Gastrocnemius medialis (tissue), 4 donors: ENCODE measurements around the gene MGAM2. TPM values are rescaled to one million over a fixed set of nuclear protein-coding genes. Genes with fewer than 3 reads are reported as not detected.

ENCODE experiments used
- ATAC-seq, 2 donors: fragments of 150-250 bp; one replicate each; pipeline ENCODE4 v1.9.1; 2016
- DNase-seq, 2 donors: peaks; one replicate each; pipeline ENCODE4 v3.0.0-alpha.2; 2019
- H3K27ac ChIP-seq, 4 donors: fragments of 200-600 bp; sonication (generic); 1 replicate in 1 of 4; 2 replicates in 3 of 4; pipeline ENCODE4 v1.5.1; 2016 to 2018; ENCODE audit warnings: mild to moderate bottlenecking in 2 of 4, moderate library complexity in 1 of 4
- H3K27me3 ChIP-seq, 3 donors: fragments of 200-600 bp; sonication (generic) in 2 of 3; 1 replicate in 1 of 3; 2 replicates in 2 of 3; pipeline versions ENCODE4 v1.5.1 to v1.6.0; 2016 to 2019; ENCODE audit warnings: mild to moderate bottlenecking in 1 of 3, moderate library complexity in 1 of 3
- H3K36me3 ChIP-seq, 2 donors: fragments of 200-600 bp; sonication (generic) in 1 of 2; one replicate each; pipeline ENCODE4 v1.5.1; 2017 to 2018
- H3K4me1 ChIP-seq, 2 donors: fragments of 200-600 bp; sonication (generic) in 1 of 2; one replicate each; pipeline ENCODE4 v1.5.1; 2016 to 2017; ENCODE audit warnings: mild to moderate bottlenecking in 2 of 2
- H3K4me3 ChIP-seq, 4 donors: fragments of 200-600 bp; sonication (generic) in 3 of 4; 1 replicate in 1 of 4; 2 replicates in 3 of 4; pipeline ENCODE4 v1.5.1; 2016 to 2019; ENCODE audit warnings: mild to moderate bottlenecking in 2 of 4
- H3K9me3 ChIP-seq, 3 donors: fragments of 200-600 bp; sonication (generic) in 2 of 3; 1 replicate in 1 of 3; 2 replicates in 2 of 3; pipeline ENCODE4 v1.5.1; 2016 to 2019
- POLR2A ChIP-seq, 2 donors: fragments of 450-650 bp; IDR thresholded peaks; one replicate each; pipeline ENCODE4 v1.6.1; 2017; ENCODE audit warnings: antibody characterized with exemption in 2 of 2, mild to moderate bottlenecking in 2 of 2, moderate library complexity in 2 of 2
- in situ Hi-C, 4 donors: fragments of 200-750 bp; cut with MboI; loops; one replicate each; pipeline versions ENCODE4 v1.15.0 to v1.8.0; 2017; ENCODE audit warnings: low sequenced_read_pairs in 4 of 4
- intact Hi-C: fragments of 100-400 bp; cut with DNase I; formaldehyde crosslinking; loops from one replicate; pipeline ENCODE4 v1.15.1; 2023; ENCODE audit warnings: low total_unique reads
- total RNA-seq, 4 donors: library from RNA; depleted of rRNA; stranded (reverse); fragments of >200 nt; gene quantifications; one replicate each; pipeline versions ENCODE4 v1.1.0 to v1.2.3, GENCODE V29; 2016
- TF ChIP-seq, protein P1 (sequence below), 5 experiments: fragments of 450-650 bp in 3 of 5; fragments of 200-600 bp in 2 of 5; sonication (generic) in 2 of 5; IDR thresholded peaks in 4 of 5; conservative IDR thresholded peaks in 1 of 5; 1 replicate in 4 of 5; 2 replicates in 1 of 5; pipeline ENCODE4 v1.5.1; 2016 to 2019; ENCODE audit warnings: antibody characterized with exemption in 5 of 5, mild to moderate bottlenecking in 3 of 5, moderate library complexity in 3 of 5

MGAM2 gene
- total RNA-seq, 4 donors from 2014 or later, result 0.13 to 0.27 TPM; not detected in 2

DNA sequence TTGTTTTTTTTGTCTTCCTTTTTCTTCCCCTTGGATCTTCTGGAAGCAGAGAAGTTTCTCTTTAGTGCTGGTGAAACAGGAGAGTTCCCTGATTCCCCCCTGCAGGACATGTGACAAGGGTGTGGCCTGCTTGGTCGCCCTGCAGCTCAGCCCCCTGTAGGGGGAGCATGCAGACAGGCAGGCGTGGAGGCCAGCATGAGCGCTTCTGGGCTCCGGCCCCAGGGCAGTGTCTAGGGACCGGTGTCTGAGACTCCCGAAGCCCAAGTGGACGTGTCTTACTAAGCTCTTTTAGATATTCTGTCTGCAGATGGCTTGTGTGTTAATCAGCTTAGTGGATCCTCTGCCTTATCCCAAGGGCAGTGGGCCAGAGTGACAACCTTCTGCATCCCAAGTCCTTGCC, 120.2 kb downstream of the MGAM2 start:
- Histone ChIP-seq H3K36me3 (no peaks in the 10 kb centered on the region), H3K4me1 (no peaks in the 10 kb centered on the region), H3K4me3 (no peak overlapping the region), H3K27me3 (no peaks in the 10 kb centered on the region), H3K27ac (no peak overlapping the region), H3K9me3 (no peaks in the 10 kb centered on the region)
- intact Hi-C loops, result no loop called here
- in situ Hi-C loops, result no loop called here
- no peak for ATAC-seq
- no peak for DNase-seq
- no peak for TF ChIP-seq POLR2A (IDR thresholded peaks at IDR 0.05)
- TF ChIP-seq, protein P1, sequence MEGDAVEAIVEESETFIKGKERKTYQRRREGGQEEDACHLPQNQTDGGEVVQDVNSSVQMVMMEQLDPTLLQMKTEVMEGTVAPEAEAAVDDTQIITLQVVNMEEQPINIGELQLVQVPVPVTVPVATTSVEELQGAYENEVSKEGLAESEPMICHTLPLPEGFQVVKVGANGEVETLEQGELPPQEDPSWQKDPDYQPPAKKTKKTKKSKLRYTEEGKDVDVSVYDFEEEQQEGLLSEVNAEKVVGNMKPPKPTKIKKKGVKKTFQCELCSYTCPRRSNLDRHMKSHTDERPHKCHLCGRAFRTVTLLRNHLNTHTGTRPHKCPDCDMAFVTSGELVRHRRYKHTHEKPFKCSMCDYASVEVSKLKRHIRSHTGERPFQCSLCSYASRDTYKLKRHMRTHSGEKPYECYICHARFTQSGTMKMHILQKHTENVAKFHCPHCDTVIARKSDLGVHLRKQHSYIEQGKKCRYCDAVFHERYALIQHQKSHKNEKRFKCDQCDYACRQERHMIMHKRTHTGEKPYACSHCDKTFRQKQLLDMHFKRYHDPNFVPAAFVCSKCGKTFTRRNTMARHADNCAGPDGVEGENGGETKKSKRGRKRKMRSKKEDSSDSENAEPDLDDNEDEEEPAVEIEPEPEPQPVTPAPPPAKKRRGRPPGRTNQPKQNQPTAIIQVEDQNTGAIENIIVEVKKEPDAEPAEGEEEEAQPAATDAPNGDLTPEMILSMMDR (IDR thresholded peaks at IDR 0.05 in 4 of 5, conservative IDR thresholded peaks at IDR 0.05 in 1 of 5), result no peak

DNA sequence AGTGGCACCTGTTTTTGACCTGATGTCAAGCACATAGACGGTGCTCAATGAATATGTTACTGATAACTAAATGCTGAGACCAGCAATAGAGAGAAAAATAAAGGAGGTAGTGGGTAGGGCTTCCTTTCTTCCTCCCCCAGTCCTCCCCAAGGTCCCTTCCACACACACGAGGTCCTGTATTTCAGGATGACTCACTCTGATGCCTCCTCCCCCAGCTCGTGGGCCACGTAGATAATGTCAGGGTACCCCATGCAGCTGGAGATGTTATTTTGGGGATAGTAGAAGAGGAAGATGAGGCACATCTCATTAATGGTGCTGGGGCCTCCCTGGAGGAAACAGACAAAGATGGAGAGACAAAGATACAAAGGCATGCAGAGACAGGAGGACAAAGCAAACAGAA, 129.0 kb downstream of the MGAM2 start:
- no peaks in the 10 kb centered on the region for H3K27me3 ChIP-seq
- DNase-seq (no peak), ATAC-seq (no peak)
- H3K36me3 ChIP-seq, result no peaks in the 10 kb centered on the region
- no peaks in the 10 kb centered on the region for H3K4me1 ChIP-seq
- H3K4me3 ChIP-seq, result no peak overlapping the region
- H3K27ac ChIP-seq, result no peak overlapping the region
- in situ Hi-C loops (no loop called here), intact Hi-C loops (no loop called here)
- H3K9me3 ChIP-seq, result no peaks in the 10 kb centered on the region
- TF ChIP-seq POLR2A (IDR thresholded peaks at IDR 0.05), result no peak
- TF ChIP-seq, protein P1 (IDR thresholded peaks at IDR 0.05 in 4 of 5, conservative IDR thresholded peaks at IDR 0.05 in 1 of 5), result no peak

DNA sequence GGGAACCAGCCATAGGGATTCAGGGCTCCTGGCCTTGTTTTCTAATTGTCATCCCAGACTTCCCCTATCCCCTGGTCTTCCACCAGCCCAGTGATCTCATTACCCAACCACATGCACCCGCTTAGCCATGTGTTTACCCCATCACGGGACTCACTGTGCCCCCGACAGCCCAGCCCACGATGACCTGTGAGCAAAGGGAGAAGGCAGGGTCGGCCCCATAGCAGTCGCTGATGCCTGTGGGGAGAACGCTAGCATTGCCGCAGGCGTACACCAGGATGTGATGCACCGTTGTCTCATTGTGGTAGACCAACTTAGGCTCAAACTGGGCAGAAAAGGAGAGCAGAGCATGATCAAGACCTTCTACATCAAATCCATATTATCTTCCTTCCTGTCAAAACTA, 132.3 kb downstream of the MGAM2 start:
- TF ChIP-seq POLR2A (IDR thresholded peaks at IDR 0.05), result no peak
- TF ChIP-seq, protein P1 (IDR thresholded peaks at IDR 0.05 in 4 of 5, conservative IDR thresholded peaks at IDR 0.05 in 1 of 5), result no peak
- Histone ChIP-seq H3K9me3 (no peaks in the 10 kb centered on the region), H3K27me3 (no peaks in the 10 kb centered on the region), H3K4me1 (no peaks in the 10 kb centered on the region), H3K27ac (no peak overlapping the region), H3K4me3 (no peak overlapping the region), H3K36me3 (no peaks in the 10 kb centered on the region)
- ATAC-seq (no peak), DNase-seq (no peak)
- in situ Hi-C loops (no loop called here), intact Hi-C loops (no loop called here)

GRCh38 chr7:142248166-142249160, 136.9 kb downstream of the MGAM2 start:
- no peaks in the 10 kb centered on the region for H3K27me3 ChIP-seq
- DNase-seq, result no peak
- TF ChIP-seq POLR2A (IDR thresholded peaks at IDR 0.05), result no peak
- TF ChIP-seq, protein P1 (IDR thresholded peaks at IDR 0.05 in 4 of 5, conservative IDR thresholded peaks at IDR 0.05 in 1 of 5), result no peak
- no peaks in the 10 kb centered on the region for H3K4me1 ChIP-seq
- H3K4me3 ChIP-seq, result no peak overlapping the region
- in situ Hi-C loops (no loop called here), intact Hi-C loops (no loop called here)
- H3K9me3 ChIP-seq, result no peaks in the 10 kb centered on the region
- no peaks in the 10 kb centered on the region for H3K36me3 ChIP-seq
- ATAC-seq, result no peak
- H3K27ac ChIP-seq, result no peak overlapping the region
